Naive thymus-derived CD8-positive, alpha-beta T cell (primary cell): ENCODE measurements around the gene TP53RK. TPM values are rescaled to one million over a fixed set of nuclear protein-coding genes. Genes with fewer than 3 reads are reported as not detected.

Experiments
- ATAC-seq, 2 donors: fragments of 150-1000 bp; cut with Tn5 transposase in 1 of 2; sonication (Bioruptor Pico), chemical (Tn5 transposase) in 1 of 2; 1 replicate in 1 of 2; 2 replicates in 1 of 2; pipeline ENCODE4 v1.10.0; 2021; ENCODE audit warnings: mild to moderate bottlenecking in 2 of 2, moderate library complexity in 2 of 2
- POLR2A ChIA-PET: fragments of 350-600 bp; sonication (Branson Sonifier 250); formaldehyde crosslinking; loops from one replicate; lab custom pipeline; 2021; ENCODE audit warnings: antibody characterized with exemption; lab: Charles Lee
- DNase-seq, 10 donors: peaks; one replicate each; pipeline versions ENCODE4 v3.0.0 to v3.0.0-alpha.2; 2020 to 2022
- H3K27ac Mint-ChIP-seq, 10 donors: one replicate each; pipeline ENCODE4 v1.8.0; 2020 to 2022; ENCODE audit warnings: mild to moderate bottlenecking in 10 of 10, mixed read lengths in 10 of 10, moderate library complexity in 4 of 10, inconsistent platforms in 1 of 10
- H3K27me3 Mint-ChIP-seq, 5 donors: one replicate each; pipeline ENCODE4 v1.8.0; 2021 to 2022; ENCODE audit warnings: mixed read lengths in 5 of 5
- H3K36me3 Mint-ChIP-seq, 3 donors: one replicate each; pipeline ENCODE4 v1.8.0; 2020 to 2022; ENCODE audit warnings: mixed read lengths in 3 of 3, mild to moderate bottlenecking in 2 of 3, inconsistent platforms in 1 of 3
- H3K4me1 Mint-ChIP-seq, 4 donors: one replicate each; pipeline ENCODE4 v1.8.0; 2021 to 2022; ENCODE audit warnings: mixed read lengths in 4 of 4
- H3K4me3 Mint-ChIP-seq, 10 donors: one replicate each; pipeline ENCODE4 v1.8.0; 2020 to 2022; ENCODE audit warnings: mild to moderate bottlenecking in 10 of 10, mixed read lengths in 10 of 10, moderate library complexity in 6 of 10, inconsistent platforms in 1 of 10
- H3K9me3 Mint-ChIP-seq, 9 donors: one replicate each; pipeline ENCODE4 v1.8.0; 2020 to 2022; ENCODE audit warnings: mixed read lengths in 9 of 9, mild to moderate bottlenecking in 3 of 9, inconsistent platforms in 1 of 9, moderate library complexity in 1 of 9
- polyA plus RNA-seq, 3 donors: library from polyadenylated mRNA; unstranded; fragments of 300-500 nt; fragmentation: Illumina TruSeq; gene quantifications; one replicate each; pipeline ENCODE4 v1.2.3, GENCODE V29; 2021
- total RNA-seq, 8 experiments: library from RNA in 2 of 8; stranded (reverse) in 2 of 8; gene quantifications; one replicate each; pipeline ENCODE4 v1.2.3 and lab custom pipeline; 2021 to 2026

TP53RK gene
- total and polyA plus RNA-seq, 5 experiments from 2014 or later = 10.9 to 24.5 (median 15.2) TPM

DNA sequence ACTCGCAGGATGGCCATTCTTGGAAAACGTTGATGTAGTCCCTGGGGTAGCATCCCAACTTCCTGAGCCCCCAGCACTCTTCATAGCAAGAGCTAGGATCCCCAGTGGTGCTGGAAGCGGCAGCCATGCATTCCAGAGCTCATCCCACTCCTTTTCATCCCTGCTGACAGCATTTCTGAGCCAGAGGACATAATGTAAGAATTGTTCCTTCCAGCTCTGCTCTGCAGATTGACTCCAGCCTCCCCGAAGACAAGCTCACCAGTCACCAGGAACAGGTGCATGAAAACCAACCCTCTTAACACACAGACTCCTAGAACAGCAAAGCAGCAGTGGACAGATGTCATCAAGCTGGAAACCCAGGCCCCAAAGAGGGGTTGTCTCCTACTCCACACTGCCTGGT, 41.8 kb downstream of the TP53RK start:
- DNase-seq (no peak), ATAC-seq (no peak)
- Mint-ChIP-seq H3K4me3 (no peak overlapping the region), H3K9me3 (peaks cover 0 to 3% (median 0%) of the 10 kb centered on the region in 9 donors), H3K27me3 (peaks cover 16 to 35% (median 27%) of the 10 kb centered on the region in 5 donors), H3K36me3 (peaks cover 0 to 7% (median 3%) of the 10 kb centered on the region in 3 donors), H3K4me1 (peaks cover 0 to 2% (median 0%) of the 10 kb centered on the region in 4 donors), H3K27ac (no peak overlapping the region)
- POLR2A ChIA-PET = no interaction called here

DNA sequence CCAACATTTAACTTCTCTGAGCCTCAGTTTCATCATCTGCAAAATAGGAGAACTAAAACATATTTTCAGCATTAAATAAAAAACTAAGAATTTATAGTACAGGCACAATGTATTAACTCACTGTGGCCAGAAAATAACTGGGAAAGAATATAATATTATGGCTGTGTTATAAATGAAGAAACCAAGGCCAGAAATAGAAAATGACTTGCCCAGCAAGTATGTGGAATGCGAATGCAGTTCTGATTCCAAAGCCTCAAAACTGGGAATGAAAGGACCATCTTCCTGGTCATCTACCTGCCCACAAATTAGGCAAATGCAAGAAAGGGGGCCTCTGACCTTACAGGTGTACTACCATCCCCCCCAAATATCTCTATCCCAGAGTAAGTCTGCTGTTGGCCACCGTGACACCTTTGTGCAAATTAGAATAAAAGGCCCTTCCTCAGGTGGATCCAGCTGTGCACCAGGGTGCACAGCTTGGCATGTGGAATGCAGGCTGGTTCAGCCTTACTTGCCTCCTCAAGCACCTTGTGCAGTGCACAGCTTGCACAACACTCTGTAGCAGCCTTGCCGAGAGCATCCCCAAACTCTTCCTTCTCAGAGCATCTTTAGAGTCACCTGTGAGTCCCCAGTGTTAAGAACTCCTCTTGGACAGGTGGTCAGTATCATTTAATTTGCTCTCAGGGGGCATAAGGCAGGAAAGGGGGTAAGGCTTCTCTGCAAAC, 42.4 kb downstream of the TP53RK start:
- Mint-ChIP-seq H3K36me3 (peaks cover 0 to 7% (median 3%) of the 10 kb centered on the region in 3 donors), H3K27me3 (peaks cover 13 to 41% (median 23%) of the 10 kb centered on the region in 5 donors), H3K9me3 (peaks cover 0 to 3% (median 0%) of the 10 kb centered on the region in 9 donors), H3K4me1 (peaks cover 0 to 2% (median 0%) of the 10 kb centered on the region in 4 donors), H3K4me3 (no peak overlapping the region), H3K27ac (no peak overlapping the region)
- ATAC-seq (no peak), DNase-seq (no peak)
- POLR2A ChIA-PET = no interaction called here

DNA sequence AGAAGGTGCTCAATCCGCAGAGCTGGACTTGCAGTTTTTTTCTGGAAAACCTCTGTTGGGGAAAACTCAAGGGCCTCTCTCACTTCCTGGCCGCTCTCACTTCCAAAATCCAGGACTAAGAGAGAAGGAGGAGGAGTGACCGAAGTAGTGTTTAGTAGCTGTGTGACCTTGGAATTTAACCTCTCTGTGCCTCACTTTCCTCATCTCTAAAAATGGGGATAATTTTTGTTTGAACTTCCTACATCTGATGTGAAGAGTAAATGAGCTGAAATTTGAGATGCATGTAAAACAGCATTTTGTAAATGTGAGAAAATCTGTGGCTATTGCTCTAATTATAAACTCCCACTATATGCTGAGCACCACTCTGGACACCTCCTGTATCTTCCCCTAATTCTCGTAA, 43.1 kb downstream of the TP53RK start:
- Mint-ChIP-seq H3K27me3 (peaks cover 11 to 44% (median 21%) of the 10 kb centered on the region in 5 donors), H3K9me3 (peaks cover 0 to 3% (median 0%) of the 10 kb centered on the region in 9 donors), H3K4me3 (no peak overlapping the region), H3K36me3 (peaks cover 0 to 7% (median 3%) of the 10 kb centered on the region in 3 donors), H3K27ac (no peak overlapping the region), H3K4me1 (peaks cover 0 to 2% (median 0%) of the 10 kb centered on the region in 4 donors)
- no peak for ATAC-seq
- DNase-seq = no peak
- POLR2A ChIA-PET = no interaction called here

DNA sequence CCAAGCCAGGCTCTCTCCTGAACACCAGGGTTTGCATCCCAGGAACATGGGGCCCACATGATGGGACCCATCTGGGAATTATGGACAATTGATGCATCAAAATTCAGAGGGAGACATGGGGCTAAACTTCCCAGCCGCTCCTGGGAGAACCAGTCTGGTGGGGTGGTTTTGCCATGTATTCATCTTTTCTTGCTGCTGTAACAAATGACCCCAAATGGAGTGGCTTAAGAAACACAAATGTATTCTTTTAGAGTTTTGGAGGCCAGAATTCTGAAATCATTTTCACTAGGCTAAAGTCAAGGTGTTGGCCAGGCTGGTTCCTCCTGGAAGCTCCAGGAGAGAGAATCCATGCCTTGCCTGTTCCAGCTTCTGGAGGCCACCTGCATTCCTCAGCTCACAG, 44.5 kb downstream of the TP53RK start:
- DNase-seq (no peak), ATAC-seq (no peak)
- POLR2A ChIA-PET = no interaction called here
- Mint-ChIP-seq H3K27ac (no peak overlapping the region), H3K36me3 (no peaks in the 10 kb centered on the region), H3K9me3 (no peaks in the 10 kb centered on the region), H3K4me1 (no peaks in the 10 kb centered on the region), H3K27me3 (peaks cover 0 to 36% (median 16%) of the 10 kb centered on the region in 5 donors), H3K4me3 (no peak overlapping the region)

DNA sequence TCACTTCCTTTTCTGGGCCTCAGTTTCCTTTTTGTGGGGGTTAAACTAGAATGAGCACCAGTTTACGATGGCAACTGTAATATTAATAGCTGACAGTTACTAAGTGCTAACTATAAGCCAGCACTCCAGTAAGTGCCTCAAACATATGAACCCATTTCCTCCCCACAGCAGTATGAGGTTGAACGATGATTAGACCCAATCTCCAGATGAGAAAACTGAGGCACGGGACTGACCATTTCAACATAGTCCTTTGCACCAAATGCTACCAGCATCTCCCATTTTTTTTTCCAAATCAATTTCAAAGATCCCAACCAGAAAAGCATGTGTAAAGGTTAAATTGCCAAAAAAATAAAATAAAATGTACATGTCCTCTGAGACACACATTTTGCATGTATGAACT, 45.1 kb downstream of the TP53RK start:
- no peak overlapping the region for H3K27ac Mint-ChIP-seq
- H3K36me3 Mint-ChIP-seq = no peaks in the 10 kb centered on the region
- H3K4me3 Mint-ChIP-seq = no peak overlapping the region
- no peaks in the 10 kb centered on the region for H3K4me1 Mint-ChIP-seq
- H3K9me3 Mint-ChIP-seq = no peaks in the 10 kb centered on the region
- DNase-seq (no peak), ATAC-seq (no peak)
- peaks cover 0 to 30% (median 13%) of the 10 kb centered on the region in 5 donors for H3K27me3 Mint-ChIP-seq
- POLR2A ChIA-PET = no interaction called here

DNA sequence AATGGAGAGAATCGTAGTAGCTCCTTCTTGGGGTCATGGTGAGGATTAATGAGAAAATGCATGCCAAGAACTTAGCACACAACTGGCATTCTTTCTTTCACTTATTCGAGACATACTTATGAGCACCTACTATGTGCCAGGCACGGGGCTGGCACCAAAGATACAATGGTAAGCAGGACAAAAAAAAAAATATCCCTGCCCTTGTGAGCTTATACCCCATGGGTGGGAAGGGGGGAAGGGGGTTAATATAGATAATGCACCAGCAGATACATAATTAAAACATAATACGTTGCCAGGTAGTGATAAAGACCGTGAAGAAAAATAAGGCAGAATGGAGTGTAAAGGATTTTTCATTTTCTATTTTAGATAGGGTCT, 46.3 kb downstream of the TP53RK start:
- Mint-ChIP-seq H3K9me3 (no peaks in the 10 kb centered on the region), H3K4me1 (no peaks in the 10 kb centered on the region)

DNA sequence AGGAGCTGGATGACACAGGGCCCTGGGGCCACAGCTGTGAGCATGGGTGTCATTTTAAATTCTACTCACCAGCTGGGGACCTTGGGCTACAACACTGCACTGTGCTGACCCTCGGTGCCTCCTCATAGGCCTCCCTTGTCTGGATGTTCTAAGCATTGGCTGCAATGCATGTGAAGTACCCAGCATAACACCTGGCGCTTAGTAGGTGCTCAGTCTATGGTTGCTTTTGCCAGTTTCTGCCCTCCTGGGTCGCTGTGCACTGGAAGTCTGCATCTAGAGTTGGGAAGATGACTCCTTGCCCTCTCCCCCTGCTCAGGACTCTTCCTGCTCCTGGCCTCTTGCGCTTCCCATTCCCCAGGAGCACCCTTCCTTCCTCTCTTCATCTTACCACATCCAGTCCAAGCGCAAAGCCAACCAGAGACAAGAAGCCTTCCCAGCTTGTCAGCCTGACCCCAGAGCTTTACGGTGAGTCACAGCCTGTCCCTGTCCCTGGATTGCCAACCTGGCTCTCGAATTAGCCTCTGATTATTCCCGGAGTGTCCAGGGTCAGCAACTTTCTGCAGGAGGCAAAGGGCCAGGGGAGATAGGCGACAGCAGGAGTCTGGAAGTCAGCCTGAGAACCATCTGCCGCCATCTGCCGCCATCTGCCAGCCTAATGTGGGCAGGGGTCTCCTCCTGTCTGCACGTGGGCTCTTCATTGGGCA, 46.8 kb downstream of the TP53RK start:
- H3K4me1 Mint-ChIP-seq = no peaks in the 10 kb centered on the region
- no peak overlapping the region for H3K4me3 Mint-ChIP-seq
- ATAC-seq (no peak), DNase-seq (no peak)
- H3K27me3 Mint-ChIP-seq = peaks cover 0 to 35% (median 13%) of the 10 kb centered on the region in 5 donors
- no peak overlapping the region for H3K27ac Mint-ChIP-seq
- no peaks in the 10 kb centered on the region for H3K9me3 Mint-ChIP-seq
- no peaks in the 10 kb centered on the region for H3K36me3 Mint-ChIP-seq
- POLR2A ChIA-PET = no interaction called here

More for the DNA sequence above, 46.3 kb downstream of the TP53RK start:
- H3K4me3 Mint-ChIP-seq = no peak overlapping the region
- H3K36me3 Mint-ChIP-seq = no peaks in the 10 kb centered on the region
- no peak overlapping the region for H3K27ac Mint-ChIP-seq
- POLR2A ChIA-PET = no interaction called here
- H3K27me3 Mint-ChIP-seq = peaks cover 0 to 30% (median 9%) of the 10 kb centered on the region in 5 donors
- no peak for DNase-seq
- ATAC-seq = no peak

DNA sequence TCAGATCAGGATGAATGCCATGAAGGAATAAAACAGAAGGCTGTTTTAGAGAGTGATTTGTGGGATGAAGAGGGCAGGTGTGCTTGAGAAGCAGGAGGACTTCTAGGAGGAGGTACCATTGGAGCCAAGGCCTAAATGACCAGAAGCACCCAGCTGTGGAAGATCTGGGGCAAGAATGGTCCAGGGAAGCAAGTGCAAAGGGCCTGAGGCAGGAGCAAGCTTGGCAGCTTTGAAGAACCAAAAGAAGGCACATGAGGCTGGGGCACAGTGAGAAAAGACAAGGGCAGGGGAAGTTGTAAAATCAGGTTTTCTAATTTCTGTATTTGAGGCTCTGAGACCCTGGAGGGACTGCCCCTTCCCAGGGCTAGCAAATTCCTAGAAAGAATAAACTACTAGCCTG, 47.8 kb downstream of the TP53RK start:
- Mint-ChIP-seq H3K36me3 (no peaks in the 10 kb centered on the region), H3K9me3 (no peaks in the 10 kb centered on the region), H3K4me3 (no peak overlapping the region), H3K27ac (no peak overlapping the region), H3K27me3 (peaks cover 0 to 39% (median 15%) of the 10 kb centered on the region in 5 donors), H3K4me1 (no peaks in the 10 kb centered on the region)
- POLR2A ChIA-PET = no interaction called here
- no peak for DNase-seq
- ATAC-seq = no peak

DNA sequence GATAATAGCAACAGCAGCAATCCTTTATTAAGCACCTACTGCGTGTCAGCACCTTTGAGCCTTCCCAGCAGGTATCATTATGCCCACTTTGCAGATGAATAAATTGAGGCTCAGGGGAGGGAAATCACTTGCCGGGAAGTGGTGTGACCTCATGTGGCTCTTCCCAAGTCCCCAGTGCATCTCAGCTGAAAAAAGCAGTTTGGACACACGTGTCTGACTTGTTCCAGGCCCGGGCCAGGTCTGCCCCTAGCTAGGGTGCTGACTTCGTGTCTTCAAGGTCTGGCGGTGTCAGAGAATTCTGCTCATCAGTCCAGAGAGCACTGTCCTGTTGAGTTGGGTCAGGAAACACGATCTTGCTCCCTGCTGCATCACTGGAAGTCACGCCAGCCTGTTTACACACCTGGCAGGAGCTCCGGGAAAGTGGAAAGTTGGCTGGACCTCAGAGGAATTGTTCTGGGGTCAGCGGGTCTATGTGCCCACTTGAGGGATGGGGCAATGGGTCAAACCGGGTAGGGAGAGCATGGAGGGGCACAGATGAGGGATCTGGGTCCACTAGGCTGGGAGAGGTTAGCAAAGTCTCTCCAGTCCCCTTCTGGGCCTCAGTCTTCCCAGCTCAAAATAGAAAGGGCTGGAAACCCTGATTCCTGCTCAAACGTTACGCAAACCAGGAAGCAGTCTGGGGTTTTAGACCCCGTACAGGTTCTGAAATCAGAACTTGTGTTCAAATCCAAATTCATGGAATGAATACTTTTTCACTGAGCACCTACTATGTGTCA, 48.5 kb downstream of the TP53RK start:
- no peaks in the 10 kb centered on the region for H3K9me3 Mint-ChIP-seq
- no peaks in the 10 kb centered on the region for H3K4me1 Mint-ChIP-seq
- POLR2A ChIA-PET = no interaction called here
- no peak for DNase-seq
- H3K36me3 Mint-ChIP-seq = no peaks in the 10 kb centered on the region
- peaks cover 0 to 46% (median 17%) of the 10 kb centered on the region in 5 donors for H3K27me3 Mint-ChIP-seq
- H3K27ac Mint-ChIP-seq = no peak overlapping the region
- H3K4me3 Mint-ChIP-seq = no peak overlapping the region
- no peak for ATAC-seq

DNA sequence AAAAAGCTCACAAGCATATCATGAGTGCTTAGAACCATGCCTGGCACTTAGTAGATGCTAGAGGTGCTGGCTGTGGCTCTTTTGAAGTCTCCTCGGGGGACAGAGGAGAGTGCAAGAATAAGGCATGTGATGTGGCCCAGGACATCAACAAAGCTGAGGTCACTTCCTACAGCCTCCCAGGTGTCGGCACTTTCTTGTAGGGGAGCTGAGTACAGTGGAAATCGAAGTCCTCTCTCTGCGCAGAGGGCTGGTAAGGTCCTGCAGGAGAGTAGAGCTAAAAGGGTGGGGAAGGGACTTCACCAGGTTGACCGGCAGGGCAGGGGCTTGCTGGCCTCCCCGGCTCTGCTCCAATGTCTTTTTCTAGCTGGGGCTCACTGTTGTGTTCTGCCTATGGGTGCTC, 49.2 kb downstream of the TP53RK start:
- no peaks in the 10 kb centered on the region for H3K36me3 Mint-ChIP-seq
- no peaks in the 10 kb centered on the region for H3K4me1 Mint-ChIP-seq
- H3K27ac Mint-ChIP-seq = no peak overlapping the region
- POLR2A ChIA-PET = no interaction called here
- peaks cover 0 to 53% (median 18%) of the 10 kb centered on the region in 5 donors for H3K27me3 Mint-ChIP-seq
- ATAC-seq (no peak), DNase-seq (no peak)
- H3K4me3 Mint-ChIP-seq = no peak overlapping the region
- no peaks in the 10 kb centered on the region for H3K9me3 Mint-ChIP-seq

DNA sequence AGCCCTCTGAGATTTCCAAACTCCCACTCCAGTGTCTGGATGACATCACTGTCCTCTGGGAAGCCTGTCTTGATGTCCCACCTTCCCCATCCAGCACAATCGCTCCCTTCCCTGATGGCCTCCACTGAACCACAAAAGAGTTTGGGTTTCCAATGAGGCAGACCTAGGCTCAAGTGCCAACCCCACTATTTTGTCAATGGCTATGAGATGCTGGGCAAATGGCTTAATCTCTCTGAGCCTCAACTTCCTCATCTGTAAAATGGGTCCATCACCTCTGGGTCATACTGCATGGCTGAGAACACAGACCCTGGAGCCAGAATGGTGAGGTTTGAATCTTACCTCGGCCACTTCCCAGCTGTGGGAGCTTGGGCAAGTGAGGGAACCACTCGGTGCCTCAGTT, 49.7 kb downstream of the TP53RK start:
- H3K4me1 Mint-ChIP-seq = no peaks in the 10 kb centered on the region
- H3K27ac Mint-ChIP-seq = no peak overlapping the region
- H3K9me3 Mint-ChIP-seq = no peaks in the 10 kb centered on the region
- H3K4me3 Mint-ChIP-seq = no peak overlapping the region
- POLR2A ChIA-PET = no interaction called here
- H3K36me3 Mint-ChIP-seq = no peaks in the 10 kb centered on the region
- peaks cover 0 to 58% (median 21%) of the 10 kb centered on the region in 5 donors for H3K27me3 Mint-ChIP-seq
- DNase-seq (no peak), ATAC-seq (no peak)

DNA sequence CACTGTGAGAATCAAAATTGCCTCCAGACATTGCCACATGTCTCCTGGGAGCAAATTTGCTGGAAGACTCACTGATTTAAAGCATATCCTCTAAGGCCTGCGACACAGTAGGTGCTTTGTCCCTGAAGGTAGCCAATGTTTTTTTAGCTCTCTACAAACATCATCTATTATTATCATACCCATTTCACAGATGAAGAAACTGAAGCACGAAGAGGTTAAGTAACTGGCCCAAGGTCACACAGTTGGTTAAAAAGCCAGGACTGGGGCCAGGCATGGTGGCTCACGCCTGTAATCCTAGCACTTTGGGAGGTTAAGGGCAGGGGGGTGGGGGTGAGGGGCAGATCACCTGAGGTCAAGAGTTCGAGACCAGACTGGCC, 50.4 kb downstream of the TP53RK start:
- H3K4me3 Mint-ChIP-seq = no peak overlapping the region
- POLR2A ChIA-PET = no interaction called here
- ATAC-seq (no peak), DNase-seq (no peak)
- peaks cover 0 to 60% (median 23%) of the 10 kb centered on the region in 5 donors for H3K27me3 Mint-ChIP-seq
- H3K36me3 Mint-ChIP-seq = no peaks in the 10 kb centered on the region
- no peaks in the 10 kb centered on the region for H3K9me3 Mint-ChIP-seq
- no peaks in the 10 kb centered on the region for H3K4me1 Mint-ChIP-seq
- no peak overlapping the region for H3K27ac Mint-ChIP-seq
